Adrenal gland (tissue), 5 donors: ENCODE data around the gene MAN2A2.

Experiments
- CTCF ChIP-seq, 6 experiments: fragments of 450-650 bp in 4 of 6; fragments of 200-600 bp in 2 of 6; sonication (generic) in 1 of 6; IDR thresholded peaks; 1 replicate in 5 of 6; 2 replicates in 1 of 6; pipeline versions ENCODE4 v1.5.1 to v1.8.0; 2016 to 2021; ENCODE audit warnings: antibody characterized with exemption in 6 of 6, mild to moderate bottlenecking in 2 of 6, moderate library complexity in 1 of 6
- POLR2A ChIP-seq, 2 donors: fragments of 450-650 bp; IDR thresholded peaks; one replicate each; pipeline ENCODE4 v1.6.1; 2017; ENCODE audit warnings: antibody characterized with exemption in 2 of 2, mild to moderate bottlenecking in 2 of 2, moderate library complexity in 1 of 2
- donor health status: DM: no; HTN: no; CAD: no.

DNA sequence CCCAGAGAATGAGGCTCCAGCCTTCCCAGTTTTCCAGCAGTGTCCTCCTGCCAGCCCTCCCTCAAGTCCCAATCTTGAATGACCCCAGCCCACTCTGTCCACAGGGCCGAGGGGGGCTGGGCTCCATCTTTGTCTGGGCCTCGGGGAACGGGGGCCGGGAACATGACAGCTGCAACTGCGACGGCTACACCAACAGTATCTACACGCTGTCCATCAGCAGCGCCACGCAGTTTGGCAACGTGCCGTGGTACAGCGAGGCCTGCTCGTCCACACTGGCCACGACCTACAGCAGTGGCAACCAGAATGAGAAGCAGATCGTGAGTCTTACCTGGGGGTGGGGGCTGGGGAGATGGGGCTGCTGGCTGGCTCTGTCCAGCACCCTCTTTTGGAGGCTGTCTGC, 24.4 kb upstream of the MAN2A2 start:
- no peak for TF ChIP-seq POLR2A (IDR thresholded peaks at IDR 0.05)
- TF ChIP-seq CTCF (IDR thresholded peaks at IDR 0.05), result no peak
